GM12874 (cell line): ENCODE measurements around the gene TANC1.

ENCODE experiments used
- TF ChIP-seq, protein P1 (sequence below): IDR thresholded peaks from 2 replicates; pipeline ENCODE4 v1.5.1; 2011; ENCODE audit warnings: low read depth, mild to moderate bottlenecking, control low read depth, low read length, moderate library complexity; ENCODE audit not compliant: insufficient read depth

TANC1 gene

DNA sequence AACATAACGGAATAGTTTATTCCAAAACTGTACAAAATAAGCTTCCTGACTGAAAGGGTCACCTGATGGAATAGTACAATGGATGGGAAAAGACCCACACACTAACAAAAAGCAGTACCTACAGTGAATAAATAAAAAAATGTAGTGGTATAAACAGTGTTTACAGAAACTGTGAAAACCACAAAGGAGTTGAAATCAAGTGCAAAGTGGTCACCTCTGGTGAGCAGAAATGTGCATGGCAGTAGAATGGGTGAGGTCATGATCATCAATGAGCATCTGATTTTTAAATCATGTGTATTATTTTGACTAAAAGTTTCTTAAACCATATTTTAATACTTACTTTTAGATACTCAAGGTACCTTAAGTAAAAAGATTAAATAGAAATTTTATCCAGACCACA, 306.7 kb downstream of the TANC1 start:
- TF ChIP-seq, protein P1, sequence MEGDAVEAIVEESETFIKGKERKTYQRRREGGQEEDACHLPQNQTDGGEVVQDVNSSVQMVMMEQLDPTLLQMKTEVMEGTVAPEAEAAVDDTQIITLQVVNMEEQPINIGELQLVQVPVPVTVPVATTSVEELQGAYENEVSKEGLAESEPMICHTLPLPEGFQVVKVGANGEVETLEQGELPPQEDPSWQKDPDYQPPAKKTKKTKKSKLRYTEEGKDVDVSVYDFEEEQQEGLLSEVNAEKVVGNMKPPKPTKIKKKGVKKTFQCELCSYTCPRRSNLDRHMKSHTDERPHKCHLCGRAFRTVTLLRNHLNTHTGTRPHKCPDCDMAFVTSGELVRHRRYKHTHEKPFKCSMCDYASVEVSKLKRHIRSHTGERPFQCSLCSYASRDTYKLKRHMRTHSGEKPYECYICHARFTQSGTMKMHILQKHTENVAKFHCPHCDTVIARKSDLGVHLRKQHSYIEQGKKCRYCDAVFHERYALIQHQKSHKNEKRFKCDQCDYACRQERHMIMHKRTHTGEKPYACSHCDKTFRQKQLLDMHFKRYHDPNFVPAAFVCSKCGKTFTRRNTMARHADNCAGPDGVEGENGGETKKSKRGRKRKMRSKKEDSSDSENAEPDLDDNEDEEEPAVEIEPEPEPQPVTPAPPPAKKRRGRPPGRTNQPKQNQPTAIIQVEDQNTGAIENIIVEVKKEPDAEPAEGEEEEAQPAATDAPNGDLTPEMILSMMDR = no peak

- TF ChIP-seq, protein P1 = no peak
Observed at GRCh38 chr2:159279700-159280099, 311.3 kb downstream of the TANC1 start.

DNA sequence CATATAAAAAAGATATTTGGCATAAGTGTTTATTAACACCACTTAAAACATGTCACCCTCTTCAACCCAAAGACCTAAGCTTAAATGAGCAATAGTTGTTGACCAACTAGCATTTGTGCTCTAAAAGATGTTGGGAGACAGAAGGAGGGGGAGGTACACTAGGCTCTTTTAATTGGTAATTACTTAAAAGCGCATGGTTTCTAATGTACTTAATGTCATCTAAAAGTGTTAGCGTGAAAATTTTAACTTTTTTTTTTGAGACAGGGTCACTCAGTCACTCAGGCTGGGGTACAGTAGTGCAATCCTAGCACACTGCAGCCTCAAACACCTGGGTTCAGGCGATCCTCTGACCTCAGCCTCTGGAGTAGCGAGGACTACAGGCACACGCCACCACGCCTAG, 312.6 kb downstream of the TANC1 start:
- TF ChIP-seq, protein P1 = no peak
